K562 (cell line): Measurements from ENCODE around the gene ZNF598. TPM values are rescaled to one million over a fixed set of nuclear protein-coding genes. Genes with fewer than 3 reads are reported as not detected.

ENCODE experiments used
- ATAC-seq: fragments of 200-7000 bp; cut with Tn5 transposase; 3 replicates; pipeline ENCODE4 v1.9.1; 2020; ENCODE audit warnings: moderate library complexity
- BruUV-seq: library from RNA; stranded (reverse); fragments of 400-500 nt; replicated peaks from 2 replicates; lab custom pipeline; 2021; lab: Mats Ljungman, UMichigan
- CTCF ChIA-PET: fragments of 300-600 bp; formaldehyde crosslinking; extraction: SDS; loops from one replicate; lab custom pipeline; 2021; ENCODE audit warnings: low intra/inter-chr PET ratio; lab: Yijun Ruan, JAX
- POLR2A ChIA-PET: fragments of 300-600, 350-650 bp; sonication (Branson Sonifier 250); formaldehyde crosslinking; extraction: SDS; loops from one replicate; lab custom pipeline; 2021; ENCODE audit warnings: antibody characterized with exemption, inconsistent platforms; lab: Yijun Ruan, JAX
- DNase-seq, 4 experiments: peaks; one replicate each; pipeline versions ENCODE4 v3.0.0 to v3.0.0-alpha.2; 2011 to 2018; ENCODE audit warnings: low spot score in 3 of 4, mixed read lengths in 3 of 4; ENCODE audit errors: extremely low read depth in 1 of 4
- FAIRE-seq: peaks from 2 replicates; lab custom pipeline; 2011; peaks lifted over from hg19 to GRCh38; lab: Jason Lieb, UNC
- H2AFZ ChIP-seq: 2 replicates; pipeline ENCODE4 v1.6.0; 2011; ENCODE audit warnings: low read depth, low read length, control low read depth, inconsistent platforms
- H3K27ac ChIP-seq: fragments of 200-600 bp; 3 replicates; pipeline ENCODE4 v1.8.0; 2011; ENCODE audit warnings: low read depth, mild to moderate bottlenecking, control low read depth, inconsistent platforms, low read length, moderate library complexity, mixed read lengths; ENCODE audit errors: extremely low read depth
- H3K27me3 ChIP-seq, 2 experiments: fragments of 300-600 bp in 1 of 2; 2 replicates in 1 of 2; 3 replicates in 1 of 2; pipeline versions ENCODE4 v1.6.0 to v1.8.0; 2011; ENCODE audit warnings: inconsistent platforms in 2 of 2, low read length in 2 of 2, mild to moderate bottlenecking in 1 of 2, mixed read lengths in 1 of 2, moderate library complexity in 1 of 2; ENCODE audit not compliant: control insufficient read depth in 2 of 2, insufficient read depth in 2 of 2
- H3K36me3 ChIP-seq: fragments of 300-600 bp; 3 replicates; pipeline ENCODE4 v1.8.0; 2011; ENCODE audit warnings: mild to moderate bottlenecking, low read length, inconsistent platforms; ENCODE audit not compliant: control insufficient read depth, insufficient read depth
- H3K4me1 ChIP-seq, 2 experiments: fragments of 200-600 bp in 1 of 2; replicated peaks in 1 of 2; 2 replicates in 1 of 2; 3 replicates in 1 of 2; pipeline versions ENCODE4 v1.5.1 to v1.8.0; 2011; ENCODE audit warnings: inconsistent platforms in 2 of 2, low read length in 2 of 2, mild to moderate bottlenecking in 1 of 2, mixed read lengths in 1 of 2, moderate library complexity in 1 of 2; ENCODE audit not compliant: control insufficient read depth in 2 of 2, insufficient read depth in 2 of 2
- H3K4me2 ChIP-seq: 2 replicates; pipeline ENCODE4 v1.6.1; 2011; ENCODE audit warnings: low read length, control low read depth, inconsistent platforms, mixed read lengths; ENCODE audit not compliant: insufficient read depth
- H3K4me3 ChIP-seq: fragments of 200-600 bp; sonication (generic), shearing (Covaris generic); 2 replicates; pipeline ENCODE4 v1.5.1; 2016; ENCODE audit warnings: control low read depth, inconsistent platforms
- H3K79me2 ChIP-seq: fragments of 200-600 bp; 3 replicates; pipeline ENCODE4 v1.8.0; 2011; ENCODE audit warnings: low read length, inconsistent platforms; ENCODE audit not compliant: control insufficient read depth, insufficient read depth
- H3K9ac ChIP-seq, 2 experiments: 2 replicates each; pipeline versions ENCODE4 v1.6.0 to v1.6.1; 2011; ENCODE audit warnings: low read depth in 2 of 2, low read length in 2 of 2, control low read depth in 1 of 2, inconsistent platforms in 1 of 2, mild to moderate bottlenecking in 1 of 2, mixed read lengths in 1 of 2; ENCODE audit not compliant: insufficient read depth in 1 of 2
- H3K9me1 ChIP-seq: one replicate; pipeline ENCODE4 v1.6.0; 2011; ENCODE audit warnings: inconsistent platforms, mild to moderate bottlenecking, low read length, moderate library complexity; ENCODE audit not compliant: control insufficient read depth, insufficient read depth
- H3K9me3 ChIP-seq: replicated peaks from 2 replicates; pipeline ENCODE4 v1.5.1; 2011; ENCODE audit warnings: low read depth, low read length, inconsistent platforms; ENCODE audit not compliant: control insufficient read depth, insufficient read depth
- H4K20me1 ChIP-seq: replicated peaks from 2 replicates; pipeline ENCODE4 v1.6.1; 2011; ENCODE audit warnings: low read length, inconsistent platforms, mixed read lengths; ENCODE audit not compliant: control insufficient read depth, insufficient read depth
- BDP1 ChIP-seq: IDR thresholded peaks from 3 replicates; pipeline ENCODE4 v1.6.1; 2011; ENCODE audit not compliant: insufficient read length, insufficient read depth
- COPS2 ChIP-seq: fragments of 450-650 bp; conservative IDR thresholded peaks from 2 replicates; pipeline ENCODE4 v1.6.1; 2016; ENCODE audit warnings: mild to moderate bottlenecking, moderate library complexity
- CSDE1 ChIP-seq, 2 experiments: fragments of 450-650 bp; IDR thresholded peaks; 2 replicates each; pipeline ENCODE4 v1.6.1; 2016; ENCODE audit warnings: mild to moderate bottlenecking in 1 of 2
- HMG20B ChIP-seq: fragments of 250-450 bp; sonication (Bioruptor Pico); IDR thresholded peaks from 2 replicates; pipeline ENCODE4 v1.5.0; 2021; ENCODE audit warnings: mild to moderate bottlenecking
- ILF3 ChIP-seq: fragments of 450-650 bp; IDR thresholded peaks from 2 replicates; pipeline ENCODE4 v1.6.1; 2018; ENCODE audit warnings: antibody characterized with exemption, mild to moderate bottlenecking, moderate library complexity, borderline replicate concordance
- JUN ChIP-seq, 2 experiments: sonication (generic) in 1 of 2; formaldehyde crosslinking in 1 of 2; IDR thresholded peaks; 2 replicates each; pipeline versions ENCODE4 v1.6.1 to v1.8.0; 2012 to 2022; ENCODE audit warnings: borderline replicate concordance in 2 of 2, mild to moderate bottlenecking in 2 of 2, improper control_type of control experiment in 1 of 2, low read depth in 1 of 2, low read length in 1 of 2, missing genetic modification reagents in 1 of 2
- JUND ChIP-seq, 2 experiments: IDR thresholded peaks; 2 replicates in 1 of 2; 3 replicates in 1 of 2; pipeline ENCODE4 v1.6.1; 2011; ENCODE audit warnings: borderline replicate concordance in 2 of 2, low read depth in 2 of 2, low read length in 2 of 2, improper control_type of control experiment in 1 of 2, missing biosample characterization in 1 of 2, missing genetic modification characterization in 1 of 2, missing genetic modification reagents in 1 of 2
- MBD2 ChIP-seq: sonication (generic); IDR thresholded peaks from 2 replicates; pipeline ENCODE4 v1.6.1; 2016; ENCODE audit warnings: low read depth, borderline replicate concordance
- MEF2D ChIP-seq: conservative IDR thresholded peaks from 2 replicates; pipeline ENCODE4 v1.6.1; 2016; ENCODE audit warnings: low read depth, missing genetic modification characterization, missing compliant biosample characterization
- PTBP1 ChIP-seq: fragments of 200-400 bp; formaldehyde crosslinking; IDR thresholded peaks from 2 replicates; pipeline ENCODE4 v1.6.1; 2017; ENCODE audit warnings: low read depth, low read length
- SIRT6 ChIP-seq: IDR thresholded peaks from one replicate; pipeline ENCODE4 v1.6.1; 2012; ENCODE audit warnings: low read depth, mild to moderate bottlenecking, control low read depth, inconsistent platforms, low read length, moderate library complexity
- SIX5 ChIP-seq, 2 experiments: IDR thresholded peaks; 2 replicates each; pipeline ENCODE4 v1.6.1; 2011; ENCODE audit warnings: low read length in 2 of 2, borderline replicate concordance in 1 of 2, low read depth in 1 of 2, mild to moderate bottlenecking in 1 of 2, moderate library complexity in 1 of 2; ENCODE audit not compliant: insufficient read depth in 1 of 2
- SNIP1 ChIP-seq: fragments of 450-650 bp; IDR thresholded peaks from 2 replicates; pipeline ENCODE4 v1.7.1; 2017; ENCODE audit warnings: low read depth, mild to moderate bottlenecking
- TBL1XR1 ChIP-seq, 2 experiments: IDR thresholded peaks; 2 replicates each; pipeline ENCODE4 v1.6.1; 2012; ENCODE audit warnings: improper control_type of control experiment in 2 of 2, low read length in 2 of 2, mild to moderate bottlenecking in 1 of 2
- ZBTB8A ChIP-seq: fragments of 450-650 bp; IDR thresholded peaks from 2 replicates; pipeline ENCODE4 v1.6.1; 2018; ENCODE audit warnings: mild to moderate bottlenecking, moderate library complexity; ENCODE audit not compliant: partially characterized antibody
- ZNF354B ChIP-seq: fragments of 250-450 bp; sonication (Bioruptor Pico); IDR thresholded peaks from 2 replicates; pipeline ENCODE4 v1.4.0; 2020
- ZNF431 ChIP-seq: sonication (generic); formaldehyde crosslinking; IDR thresholded peaks from 2 replicates; pipeline ENCODE4 v1.8.0; 2022; ENCODE audit warnings: mild to moderate bottlenecking, missing genetic modification reagents
- ZNF76 ChIP-seq: fragments of 250-450 bp; sonication (Bioruptor Pico); IDR thresholded peaks from 2 replicates; pipeline ENCODE4 v1.4.0; 2020; ENCODE audit warnings: mild to moderate bottlenecking, moderate library complexity, borderline replicate concordance
- ZNF766 ChIP-seq: fragments of 200-800 bp; sonication (Bioruptor generic); conservative IDR thresholded peaks from 2 replicates; pipeline ENCODE4 v1.6.1; 2016; ENCODE audit warnings: missing genetic modification characterization, missing compliant biosample characterization
- ZNF79 ChIP-seq: fragments of 250-450 bp; sonication (Bioruptor Pico); IDR thresholded peaks from 2 replicates; pipeline ENCODE4 v1.4.0; 2020; ENCODE audit warnings: low read depth, mild to moderate bottlenecking, moderate library complexity
- WGBS: fragments of 100-300 bp; shearing (Covaris generic); methylation state at CpG from one replicate; pipeline ENCODE4 v1.1.6; 2016; ENCODE audit warnings: low coverage, mixed read lengths; ENCODE audit not compliant: insufficient coverage; ENCODE audit errors: missing lambda C conversion rate; 5-methylcytosine and 5-hydroxymethylcytosine counted together
- in situ Hi-C: fragments of 300-500 bp; cut with MboI; formaldehyde crosslinking; loops from 4 replicates; pipeline ENCODE4 v1.15.0; 2018; ENCODE audit warnings: inconsistent platforms, mixed read lengths
- intact Hi-C: fragments of 100-400 bp; cut with micrococcal nuclease; formaldehyde crosslinking; loops from 2 replicates; pipeline ENCODE4 v1.14.2; 2022
- polyA plus RNA-seq, 8 experiments: library from polyadenylated mRNA; depleted of rRNA in 4 of 8; stranded (reverse) in 5 of 8; unstranded in 3 of 8; fragments of >200 nt; fragmentation: Nextera tagmentation in 2 of 8; fragmentation: Illumina TruSeq in 1 of 8; extraction: Ambion mirVana in 2 of 8; extraction: Trizol in 1 of 8; gene quantifications; 2 replicates each; pipeline versions ENCODE4 v1.2.1 to v1.2.3, GENCODE V29; 2011 to 2014; ENCODE audit warnings: inconsistent platforms in 1 of 8, missing spikeins in 1 of 8
- total RNA-seq, 7 experiments: library from RNA; depleted of rRNA in 6 of 7; stranded (reverse); fragments of >200 nt in 6 of 7; fragmentation: Illumina TruSeq in 2 of 7; extraction: Trizol in 2 of 7; gene quantifications; 2 replicates each; pipeline versions ENCODE4 v1.2.1 to v1.2.3, GENCODE V29; 2011 to 2021; ENCODE audit warnings: low replicate concordance in 1 of 7
- TF ChIP-seq, protein P1 (sequence below): fragments of 450-650 bp; IDR thresholded peaks from 2 replicates; pipeline ENCODE4 v1.6.1; 2016; ENCODE audit warnings: antibody characterized with exemption

Gene ZNF598
- total and polyA plus RNA-seq, 9 of the 15 experiments (the other 6 are each of a cell fraction or from before 2014, with no cell fraction given): 0.11 to 115 (median 29.6) TPM

DNA sequence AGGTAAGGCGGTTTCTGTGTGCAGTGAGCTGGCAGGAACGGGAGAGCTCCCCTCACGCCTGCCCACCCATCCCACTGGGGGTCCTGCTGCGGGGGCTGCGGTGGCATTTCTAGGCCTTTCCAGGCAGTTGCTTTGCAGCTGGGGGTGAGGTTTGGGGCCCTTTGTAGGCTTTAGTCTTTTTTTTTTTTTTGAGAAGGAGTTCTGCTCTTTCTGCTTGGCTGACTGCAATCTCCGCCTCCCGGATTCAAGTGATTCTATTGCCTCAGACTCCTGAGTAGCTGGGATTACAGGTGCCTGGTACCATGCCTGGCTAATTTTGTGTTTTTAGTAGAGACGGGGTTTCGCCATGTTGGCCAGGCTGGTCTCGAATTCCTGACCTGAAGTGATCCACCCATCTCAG lies 49.3 kb upstream of the ZNF598 start (continued):
- no peak for TF ChIP-seq JUN (IDR thresholded peaks at IDR 0.05; ENCODE audit: borderline replicate concordance, low read depth, low read length)
- no peak for TF ChIP-seq JUN (CRISPR knock-in tag; IDR thresholded peaks at IDR 0.05; ENCODE audit: borderline replicate concordance)
- no peak for TF ChIP-seq JUND (IDR thresholded peaks at IDR 0.05; ENCODE audit: borderline replicate concordance, low read depth, low read length)
- TF ChIP-seq JUND (tag; IDR thresholded peaks at IDR 0.05; ENCODE audit: borderline replicate concordance, low read depth, low read length): no peak
- TF ChIP-seq ZNF76 (CRISPR knock-in tag): no peak
- TF ChIP-seq ZNF431: no peak
- TF ChIP-seq SIRT6: no peak
- no peak for TF ChIP-seq MEF2D (tag)
- TF ChIP-seq ZNF766 (CRISPR knock-in tag): no peak
- TF ChIP-seq BDP1: no peak
- TF ChIP-seq ILF3: no peak

DNA sequence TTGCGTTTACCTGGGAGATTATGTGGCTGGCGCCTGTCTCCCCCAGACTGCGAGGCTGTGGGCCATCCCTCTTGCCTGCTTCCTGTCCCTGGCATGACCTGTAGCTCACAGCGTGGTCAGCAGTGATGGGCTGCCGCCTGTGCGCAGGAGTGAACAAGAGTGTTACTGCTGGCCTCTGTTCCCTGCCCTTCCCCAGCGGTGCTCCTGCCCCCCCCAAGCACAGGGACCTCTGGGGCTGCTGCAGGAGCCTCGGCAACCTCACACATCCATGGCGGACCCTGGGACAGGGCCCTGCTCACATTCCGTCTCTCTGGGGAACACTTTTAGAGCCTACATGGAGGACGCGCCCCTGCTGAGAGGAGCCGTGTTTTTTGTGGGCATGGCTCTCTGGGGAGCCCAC lies 48.8 kb upstream of the ZNF598 start:
- H3K9ac ChIP-seq: no peak overlapping the region; a peak in 1 of 4 replicates
- no TSS peak for BruUV-seq
- TF ChIP-seq PTBP1 (no peak), COPS2 (no peak), SNIP1 (no peak), ZNF79 (CRISPR knock-in tag) (no peak), ZNF354B (CRISPR knock-in tag) (no peak), HMG20B (no peak), CSDE1 (IDR thresholded peaks at IDR 0.05) (no peak), ZNF76 (CRISPR knock-in tag) (no peak), ZBTB8A (no peak), TBL1XR1 (IDR thresholded peaks at IDR 0.05; ENCODE audit: low read length in 2 of 2) (no peak), MBD2 (no peak), SIX5 (IDR thresholded peaks at IDR 0.05; ENCODE audit: borderline replicate concordance in 1 of 2, insufficient read depth in 1 of 2, low read depth in 1 of 2, low read length in 2 of 2) (no peak), JUND (IDR thresholded peaks at IDR 0.05; ENCODE audit: borderline replicate concordance, low read depth, low read length) (no peak), JUND (tag; IDR thresholded peaks at IDR 0.05; ENCODE audit: borderline replicate concordance, low read depth, low read length) (no peak)
- TF ChIP-seq, protein P1, sequence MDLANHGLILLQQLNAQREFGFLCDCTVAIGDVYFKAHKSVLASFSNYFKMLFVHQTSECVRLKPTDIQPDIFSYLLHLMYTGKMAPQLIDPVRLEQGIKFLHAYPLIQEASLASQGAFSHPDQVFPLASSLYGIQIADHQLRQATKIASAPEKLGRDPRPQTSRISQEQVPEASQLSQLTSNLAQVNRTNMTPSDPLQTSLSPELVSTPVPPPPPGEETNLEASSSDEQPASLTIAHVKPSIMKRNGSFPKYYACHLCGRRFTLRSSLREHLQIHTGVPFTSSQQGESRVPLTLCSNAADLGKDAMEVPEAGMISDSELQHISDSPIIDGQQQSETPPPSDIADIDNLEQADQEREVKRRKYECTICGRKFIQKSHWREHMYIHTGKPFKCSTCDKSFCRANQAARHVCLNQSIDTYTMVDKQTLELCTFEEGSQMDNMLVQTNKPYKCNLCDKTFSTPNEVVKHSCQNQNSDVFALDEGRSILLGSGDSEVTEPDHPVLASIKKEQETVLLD: no peak

More for the DNA sequence above, 48.8 kb upstream of the ZNF598 start:
- Histone ChIP-seq H3K27ac (no peak overlapping the region), H2AFZ (no peak overlapping the region), H3K27me3 (no peaks in the 10 kb centered on the region), H3K9me1 (no peaks in the 10 kb centered on the region), H3K4me1 (peaks cover 0 to 48% of the 10 kb centered on the region in 2 experiments; a peak in 2 of 5 replicates), H3K4me3 (no peak overlapping the region), H3K9me3 (no peaks in the 10 kb centered on the region), H4K20me1 (peaks cover 4% of the 10 kb centered on the region; the same call in 1 of the 2 replicates), H3K36me3 (peaks cover 28% of the 10 kb centered on the region; the same call in 1 of the 3 replicates), H3K4me2 (no peak overlapping the region), H3K79me2 (no peaks in the 10 kb centered on the region)
- intact Hi-C loops (no loop called here), in situ Hi-C loops (no loop called here)
- no peak for FAIRE-seq
- CTCF ChIA-PET: no interaction called here
- POLR2A ChIA-PET: no interaction called here
- 83% methylated on average over 13 of the region's 13 CpGs for WGBS
- no peak for DNase-seq
- no peak for ATAC-seq
